Caco-2 (cell line): ENCODE data around the gene DENND1B. TPM values are rescaled to one million over a fixed set of nuclear protein-coding genes. Genes with fewer than 3 reads are reported as not detected.

Source experiments
- BruUV-seq: library from RNA; stranded (reverse); fragments of 400-500 nt; replicated peaks from 2 replicates; lab custom pipeline; 2021; lab: Mats Ljungman, UMichigan
- CTCF ChIA-PET: fragments of 300-600 bp; sonication (Branson Sonifier 250); formaldehyde crosslinking; loops from one replicate; lab custom pipeline; 2022; ENCODE audit warnings: antibody characterized with exemption; lab: Charles Lee
- POLR2A ChIA-PET: fragments of 300-600 bp; sonication (Branson Sonifier 250); formaldehyde crosslinking; loops from one replicate; lab custom pipeline; 2022; ENCODE audit warnings: antibody characterized with exemption; lab: Charles Lee
- DNase-seq, 2 experiments: peaks; one replicate each; pipeline versions ENCODE4 v3.0.0 to v3.0.0-alpha.2; 2020 to 2022
- H3K27me3 ChIP-seq: replicated peaks from 2 replicates; pipeline ENCODE4 v1.6.0; 2011; ENCODE audit warnings: low read length; ENCODE audit not compliant: control insufficient read depth, insufficient read depth
- H3K36me3 ChIP-seq: 2 replicates; pipeline ENCODE4 v1.5.1; 2011; ENCODE audit warnings: low read length; ENCODE audit not compliant: control insufficient read depth, insufficient read depth
- H3K4me1 ChIP-seq: fragments of 250-450 bp; sonication (Bioruptor Pico); 2 replicates; pipeline ENCODE4 v1.5.1; 2020; ENCODE audit warnings: mild to moderate bottlenecking
- H3K4me3 ChIP-seq: 2 replicates; pipeline ENCODE4 v1.5.1; 2011; ENCODE audit warnings: low read depth, mild to moderate bottlenecking, control low read depth, low read length
- H3K9me3 ChIP-seq: fragments of 250-450 bp; sonication (Bioruptor Pico); 2 replicates; pipeline ENCODE4 v1.5.1; 2020; ENCODE audit warnings: mild to moderate bottlenecking, moderate library complexity
- H3K27ac Mint-ChIP-seq: one replicate; pipeline ENCODE4 v1.8.0; 2022; ENCODE audit warnings: mixed read lengths; ENCODE audit not compliant: unreplicated experiment
- H3K27me3 Mint-ChIP-seq: one replicate; pipeline ENCODE4 v1.8.0; 2022; ENCODE audit warnings: mixed read lengths; ENCODE audit not compliant: insufficient read depth, unreplicated experiment
- H3K36me3 Mint-ChIP-seq: one replicate; pipeline ENCODE4 v1.8.0; 2022; ENCODE audit warnings: mild to moderate bottlenecking, mixed read lengths; ENCODE audit not compliant: insufficient read depth, unreplicated experiment
- H3K4me1 Mint-ChIP-seq: one replicate; pipeline ENCODE4 v1.8.0; 2022; ENCODE audit warnings: low read depth, mixed read lengths; ENCODE audit not compliant: unreplicated experiment
- H3K4me3 Mint-ChIP-seq: one replicate; pipeline ENCODE4 v1.8.0; 2022; ENCODE audit warnings: mild to moderate bottlenecking, moderate library complexity, mixed read lengths; ENCODE audit not compliant: unreplicated experiment
- H3K9me3 Mint-ChIP-seq: one replicate; pipeline ENCODE4 v1.8.0; 2022; ENCODE audit warnings: mixed read lengths; ENCODE audit not compliant: unreplicated experiment
- CTCF ChIP-seq, 2 experiments: fragments of 200-600 bp in 1 of 2; IDR thresholded peaks; 1 replicate in 1 of 2; 2 replicates in 1 of 2; pipeline versions ENCODE4 v1.5.1 to v1.8.0; 2011 to 2022; ENCODE audit warnings: antibody characterized with exemption in 1 of 2, control low read depth in 1 of 2, inconsistent platforms in 1 of 2, low read depth in 1 of 2, low read length in 1 of 2, mild to moderate bottlenecking in 1 of 2, moderate library complexity in 1 of 2; ENCODE audit not compliant: insufficient read depth in 1 of 2, severe bottlenecking in 1 of 2, unreplicated experiment in 1 of 2
- intact Hi-C: fragments of 100-400 bp; cut with micrococcal nuclease; formaldehyde crosslinking; loops from one replicate; pipeline ENCODE4 v1.10.0; 2022; ENCODE audit not compliant: unreplicated experiment
- total RNA-seq: library from RNA; stranded (reverse); gene quantifications from 2 replicates; pipeline ENCODE4 v1.2.3, GENCODE V29; 2022

Gene DENND1B
- total RNA-seq, 1 experiment from 2014 or later = 9.6 TPM

GRCh38 chr1:197638316-197638715 lies 137.0 kb downstream of the DENND1B start:
- no peak overlapping the region for H3K4me3 ChIP-seq

DNA sequence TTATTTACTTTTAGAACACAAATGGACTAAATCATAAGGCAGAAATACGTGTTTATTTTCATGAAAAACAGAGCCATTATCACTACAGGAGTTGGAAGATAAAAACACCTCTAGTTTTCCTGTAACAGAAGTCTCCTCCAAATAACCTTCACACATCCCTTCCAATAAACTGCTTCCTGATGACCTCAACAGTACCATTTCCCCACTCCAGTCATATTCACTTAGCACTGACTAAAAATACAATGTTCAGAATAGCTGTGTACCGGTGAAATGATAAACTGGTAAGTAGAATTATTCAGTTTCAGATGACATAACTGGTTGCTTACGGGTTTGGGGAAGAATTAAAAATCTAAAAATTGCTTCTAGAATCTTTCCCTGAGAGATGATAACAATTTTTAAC lies 137.9 kb downstream of the DENND1B start:
- Mint-ChIP-seq H3K27ac (no peak overlapping the region), H3K4me3 (no peak overlapping the region), H3K9me3 (no peaks in the 10 kb centered on the region), H3K36me3 (no peaks in the 10 kb centered on the region), H3K4me1 (no peaks in the 10 kb centered on the region), H3K27me3 (no peaks in the 10 kb centered on the region)
- H3K27me3 ChIP-seq = no peaks in the 10 kb centered on the region
- H3K9me3 ChIP-seq = no peaks in the 10 kb centered on the region
- intact Hi-C loops = no loop called here
- no TSS peak for BruUV-seq
- DNase-seq = no peak
- H3K4me3 ChIP-seq = no peak overlapping the region
- TF ChIP-seq CTCF (IDR thresholded peaks at IDR 0.05; ENCODE audit: insufficient read depth in 1 of 2, low read depth in 1 of 2, low read length in 1 of 2, severe bottlenecking in 1 of 2, unreplicated experiment in 1 of 2) = no peak
- POLR2A ChIA-PET = no interaction called here
- no peaks in the 10 kb centered on the region for H3K4me1 ChIP-seq
- CTCF ChIA-PET = no interaction called here
- no peaks in the 10 kb centered on the region for H3K36me3 ChIP-seq

More at GRCh38 chr1:197638316-197638715, 137.0 kb downstream of the DENND1B start:
- Histone ChIP-seq H3K4me1 (no peaks in the 10 kb centered on the region), H3K27me3 (no peaks in the 10 kb centered on the region), H3K36me3 (no peaks in the 10 kb centered on the region), H3K9me3 (no peaks in the 10 kb centered on the region)
- Mint-ChIP-seq H3K4me1 (no peaks in the 10 kb centered on the region), H3K27ac (no peak overlapping the region), H3K4me3 (no peak overlapping the region), H3K9me3 (no peaks in the 10 kb centered on the region), H3K36me3 (no peaks in the 10 kb centered on the region), H3K27me3 (no peaks in the 10 kb centered on the region)
- no TSS peak for BruUV-seq
- intact Hi-C loops = no loop called here
- CTCF ChIA-PET = no interaction called here
- POLR2A ChIA-PET = no interaction called here
- TF ChIP-seq CTCF (IDR thresholded peaks at IDR 0.05; ENCODE audit: insufficient read depth in 1 of 2, low read depth in 1 of 2, low read length in 1 of 2, severe bottlenecking in 1 of 2, unreplicated experiment in 1 of 2) = no peak
- no peak for DNase-seq

DNA sequence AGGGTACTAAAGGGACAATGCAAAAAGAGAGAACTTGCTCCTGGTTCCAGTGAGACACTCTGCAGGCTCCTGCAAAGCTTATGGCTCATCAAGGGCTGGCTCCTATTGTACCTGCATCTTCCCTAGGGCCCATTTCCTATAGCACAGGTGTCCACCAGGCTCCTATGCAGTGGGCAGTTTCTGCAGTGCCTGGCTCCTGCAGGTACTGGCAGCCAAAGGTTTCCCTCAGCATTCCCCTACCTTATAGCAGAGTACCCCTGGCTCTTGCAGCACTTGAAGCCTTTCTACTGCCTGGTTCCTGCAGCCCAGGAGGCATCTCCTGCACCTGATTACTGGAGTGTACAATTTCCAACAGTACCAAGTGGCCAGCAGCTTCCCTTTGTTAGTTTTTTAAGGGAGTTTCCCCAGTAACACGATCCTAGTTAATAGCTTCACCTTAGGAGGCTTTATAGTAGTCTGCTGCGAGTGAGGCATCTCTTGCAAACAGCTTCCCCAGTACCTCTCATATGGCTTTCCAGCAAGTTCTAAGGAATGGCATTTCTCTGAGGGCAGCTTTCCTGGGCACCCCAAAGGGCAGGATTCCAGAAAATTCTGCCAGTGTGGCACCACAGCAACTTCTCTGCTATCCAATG lies 141.7 kb downstream of the DENND1B start:
- CTCF ChIA-PET = no interaction called here
- BruUV-seq = no TSS peak
- Mint-ChIP-seq H3K27me3 (no peaks in the 10 kb centered on the region), H3K9me3 (no peaks in the 10 kb centered on the region), H3K27ac (no peak overlapping the region), H3K36me3 (no peaks in the 10 kb centered on the region), H3K4me1 (no peaks in the 10 kb centered on the region), H3K4me3 (no peak overlapping the region)
- no peaks in the 10 kb centered on the region for H3K9me3 ChIP-seq
- H3K4me1 ChIP-seq = no peaks in the 10 kb centered on the region
- DNase-seq = no peak
- TF ChIP-seq CTCF (IDR thresholded peaks at IDR 0.05; ENCODE audit: insufficient read depth in 1 of 2, low read depth in 1 of 2, low read length in 1 of 2, severe bottlenecking in 1 of 2, unreplicated experiment in 1 of 2) = no peak
- no peak overlapping the region for H3K4me3 ChIP-seq
- no peaks in the 10 kb centered on the region for H3K27me3 ChIP-seq
- H3K36me3 ChIP-seq = no peaks in the 10 kb centered on the region
- POLR2A ChIA-PET = no interaction called here
- intact Hi-C loops = no loop called here
